GM19043 (cell line): Measurements from ENCODE around the gene DQX1.
A peak's percentile ranks its signal among the peaks of the same experiment; 100 is the strongest.

ENCODE experiments used
- ATAC-seq: cut with Tn5 transposase; IDR thresholded peaks from one replicate; pipeline ENCODE4 v1.9.1; 2021; ENCODE audit warnings: low read depth; ENCODE audit not compliant: unreplicated experiment

DQX1 gene

DNA sequence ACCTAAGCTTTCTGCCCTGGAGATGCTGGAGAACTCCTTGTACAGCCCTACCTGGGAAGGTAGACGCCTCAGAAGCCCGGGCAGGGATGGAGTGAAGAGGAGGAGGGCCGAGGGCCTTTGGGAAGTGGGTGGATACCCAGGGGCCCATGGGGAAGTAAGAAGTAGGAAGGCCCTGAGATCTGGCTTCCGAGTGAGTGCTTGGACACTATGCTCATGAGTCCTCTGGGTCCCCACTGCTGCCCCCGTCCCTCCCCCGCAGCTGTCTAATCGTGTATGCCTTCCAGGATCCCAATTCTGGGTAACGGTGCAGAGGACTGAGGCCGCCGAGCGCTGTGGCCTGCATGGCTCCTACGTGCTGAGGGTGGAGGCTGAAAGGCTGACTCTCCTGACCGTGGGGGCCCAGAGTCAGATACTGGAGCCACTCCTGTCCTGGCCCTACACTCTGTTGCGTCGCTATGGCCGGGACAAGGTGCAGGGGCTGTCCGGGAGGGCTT is 29.6 kb upstream of the DQX1 start:
- ATAC-seq, result no peak

GRCh38 chr2:74554820-74555531 is 28.9 kb upstream of the DQX1 start:
- peak; percentile 35 for ATAC-seq

DNA sequence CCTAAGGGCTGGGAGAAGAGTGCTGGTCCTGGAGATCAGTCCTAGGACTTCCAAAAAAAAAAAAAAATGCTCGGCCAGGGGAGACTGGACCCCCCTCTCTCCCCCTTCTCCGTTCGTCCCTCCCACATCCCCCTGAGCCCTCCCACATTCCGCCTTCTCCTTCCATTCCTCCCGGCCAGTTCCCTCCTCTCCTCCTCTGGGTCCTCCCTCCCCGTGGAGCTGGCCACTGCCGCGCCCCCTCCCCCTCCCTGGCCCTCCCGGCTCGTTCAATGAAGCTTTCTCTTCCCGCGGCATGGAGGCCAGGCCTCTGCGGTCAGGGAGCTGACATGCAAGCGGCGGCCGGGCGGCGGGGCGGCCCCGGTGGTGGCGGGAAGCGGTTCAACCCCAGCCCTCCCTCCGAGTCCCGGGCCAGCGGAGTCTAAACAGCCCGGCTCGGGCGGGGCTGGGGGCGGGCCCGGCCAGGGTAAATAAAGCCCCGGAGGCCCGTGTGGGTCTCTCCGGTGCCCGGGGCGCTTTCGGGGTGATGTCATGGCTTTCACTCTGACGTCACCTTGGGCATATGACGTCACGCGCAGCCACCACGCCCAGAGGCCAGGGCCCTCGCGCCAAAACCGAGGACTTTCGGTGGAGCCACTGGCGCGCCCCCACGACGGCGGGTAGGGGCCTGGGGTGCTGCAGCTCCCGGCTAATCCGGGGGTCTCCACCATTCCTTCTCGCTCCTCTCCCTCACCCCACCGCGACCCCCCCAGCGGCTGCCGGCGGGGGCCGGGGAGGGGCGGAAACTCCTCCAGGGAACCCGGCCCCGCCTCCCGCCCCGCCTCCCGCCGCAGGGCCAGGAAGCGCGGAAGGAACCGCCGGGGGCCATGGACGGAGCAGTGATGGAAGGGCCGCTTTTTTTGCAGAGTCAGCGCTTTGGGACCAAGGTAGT is 28.1 kb upstream of the DQX1 start, which contains the start of the genes DOK1 and LOXL3:
Gene DOK1, plus strand, starts transcription at position 829 of the 928 bp plus-strand sequence. Its CDS starts 35 bp downstream, at position 864.
Gene LOXL3, minus strand, starts transcription at position 51 of the 928 bp plus-strand sequence. CDS start 1,308 bp downstream, outside the sequence.
- peak; percentile 41 for ATAC-seq

DNA sequence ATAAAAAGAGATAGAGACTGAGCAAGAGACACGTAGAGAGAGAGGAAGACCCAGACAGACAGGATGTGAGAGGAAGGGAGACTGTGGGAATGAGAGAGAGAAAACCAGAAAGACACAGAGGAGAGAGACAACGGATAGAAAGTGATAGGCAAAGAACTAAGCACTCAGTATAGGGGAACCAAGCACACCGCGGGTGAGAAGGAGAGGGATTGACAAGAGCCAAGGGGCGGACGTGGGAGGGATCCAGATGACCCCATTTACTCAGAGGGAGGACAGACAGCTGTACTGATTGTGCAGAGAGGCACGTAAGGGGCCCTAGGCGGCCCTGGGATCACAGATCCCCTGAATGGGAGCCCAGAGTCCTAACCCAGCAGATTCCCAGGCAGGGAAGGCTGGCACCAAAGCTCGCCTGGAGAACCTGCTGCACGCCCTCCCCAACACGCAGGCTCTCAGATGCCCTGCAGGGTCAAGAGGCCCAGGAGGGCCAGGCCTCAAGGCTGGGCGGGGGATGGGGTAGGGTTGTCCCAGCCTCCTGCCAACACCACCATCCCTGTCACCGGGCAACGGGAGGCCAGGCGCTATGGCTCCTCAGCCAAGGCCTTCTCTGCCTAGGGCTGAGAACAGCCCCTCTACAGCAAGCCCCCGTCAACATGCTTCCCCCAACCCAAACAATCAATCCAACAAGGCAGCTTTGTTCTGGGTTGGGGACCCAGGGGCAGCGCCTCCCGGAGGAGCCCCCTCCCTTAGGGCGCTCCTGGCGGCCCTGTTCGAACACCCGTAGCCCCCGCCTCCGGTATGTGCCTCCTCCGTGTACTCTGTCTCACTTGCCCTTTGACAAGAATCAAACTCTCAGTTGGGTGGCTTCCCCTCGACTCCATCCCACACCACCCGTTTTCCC is 27.1 kb upstream of the DQX1 start:
- no peak for ATAC-seq

GRCh38 chr2:74551942-74552913 is 26.2 kb upstream of the DQX1 start:
- no peak for ATAC-seq

DNA sequence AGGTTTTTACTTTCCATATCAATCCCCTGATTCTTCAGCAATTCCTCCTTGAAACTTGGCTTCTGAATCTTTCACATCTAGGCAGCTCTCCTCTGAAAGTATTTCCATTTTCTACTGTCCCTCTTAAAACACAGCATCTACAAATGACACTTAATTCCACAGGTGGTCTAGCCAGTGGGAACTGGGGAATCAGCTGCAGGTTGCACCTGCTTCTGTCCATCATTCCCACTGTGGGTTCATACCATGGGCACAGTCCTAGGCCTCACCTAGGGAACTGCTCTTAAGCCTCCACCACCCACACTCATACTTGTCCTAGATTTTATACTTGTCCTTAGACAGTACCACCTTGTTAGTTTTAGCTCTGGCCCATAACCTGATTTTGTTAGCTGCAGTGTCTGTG is 25.5 kb upstream of the DQX1 start:
- no peak for ATAC-seq

DNA sequence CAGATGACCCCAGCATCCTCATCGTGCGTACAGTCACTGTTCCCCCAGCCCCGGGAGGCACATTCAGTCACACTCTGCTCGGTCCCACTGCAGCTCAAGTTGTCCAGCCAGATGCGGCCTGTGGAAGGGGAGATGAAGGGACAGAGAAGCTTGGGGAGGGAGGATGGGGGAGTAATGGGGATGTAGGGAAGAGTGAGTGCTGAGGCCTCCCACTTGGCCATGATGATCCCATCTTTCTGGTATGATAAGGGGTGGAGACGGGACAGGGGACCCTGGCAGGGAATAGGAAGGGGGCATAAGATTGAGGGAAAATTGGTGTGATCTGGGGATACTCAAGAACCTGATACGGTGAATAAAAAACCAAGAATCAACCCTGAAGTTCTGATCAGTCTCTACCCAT is 24.2 kb upstream of the DQX1 start:
- ATAC-seq, result no peak

GRCh38 chr2:74548900-74549826 is 23.1 kb upstream of the DQX1 start:
- no peak for ATAC-seq

DNA sequence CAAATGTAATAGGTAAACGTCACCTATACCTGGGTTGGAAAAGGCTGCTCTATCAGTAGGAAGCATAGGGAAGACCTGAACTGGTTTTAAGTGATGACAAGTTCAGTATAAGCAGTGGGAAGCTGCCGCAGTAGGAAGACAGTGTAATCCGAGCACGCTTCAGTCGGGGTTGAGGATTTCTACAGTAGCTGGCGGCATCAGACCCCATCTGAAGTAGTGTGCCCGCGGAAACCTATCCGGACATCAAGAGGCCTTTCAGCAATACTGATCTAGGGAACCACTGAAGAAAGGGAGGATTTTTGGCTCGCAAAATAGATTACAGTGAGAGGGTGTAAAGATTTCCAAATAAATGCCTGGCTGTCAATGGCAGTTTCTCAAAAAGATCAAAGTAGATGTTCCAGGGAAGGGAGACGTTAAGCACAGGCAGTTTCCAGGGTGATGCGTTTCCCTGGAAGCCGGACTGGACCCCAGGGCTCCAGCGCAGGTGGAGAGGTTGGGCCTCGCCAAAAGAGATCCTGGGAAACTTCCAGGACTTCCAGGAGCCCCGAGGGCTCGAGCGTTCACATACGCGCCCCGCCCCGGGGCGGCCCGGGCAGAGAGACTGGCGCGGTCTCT is 22.4 kb upstream of the DQX1 start:
- no peak for ATAC-seq

- ATAC-seq, result no peak
Measured at GRCh38 chr2:74546004-74546403, 20.0 kb upstream of the DQX1 start.

GRCh38 chr2:74544634-74545033 is 18.6 kb upstream of the DQX1 start:
- ATAC-seq, result no peak

DNA sequence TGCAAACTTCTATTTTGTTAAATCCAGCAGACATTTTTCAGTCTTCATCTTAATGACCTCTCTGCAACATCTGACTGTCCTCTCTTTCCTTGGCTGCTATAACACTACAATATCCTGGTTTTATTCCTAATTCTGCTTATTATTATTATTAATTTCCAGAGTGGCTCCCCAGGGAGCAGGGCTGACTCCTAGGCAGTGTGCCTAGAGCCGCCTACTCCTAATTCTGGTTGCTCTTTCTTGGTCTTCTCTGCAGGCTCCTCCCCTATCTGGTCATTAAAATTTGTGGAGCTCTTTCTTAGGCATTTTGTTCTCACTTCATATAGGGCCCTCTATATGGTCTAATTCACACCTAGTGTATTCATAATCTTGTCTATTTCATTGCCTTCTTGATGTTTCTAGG is 16.9 kb upstream of the DQX1 start:
- ATAC-seq, result no peak

DNA sequence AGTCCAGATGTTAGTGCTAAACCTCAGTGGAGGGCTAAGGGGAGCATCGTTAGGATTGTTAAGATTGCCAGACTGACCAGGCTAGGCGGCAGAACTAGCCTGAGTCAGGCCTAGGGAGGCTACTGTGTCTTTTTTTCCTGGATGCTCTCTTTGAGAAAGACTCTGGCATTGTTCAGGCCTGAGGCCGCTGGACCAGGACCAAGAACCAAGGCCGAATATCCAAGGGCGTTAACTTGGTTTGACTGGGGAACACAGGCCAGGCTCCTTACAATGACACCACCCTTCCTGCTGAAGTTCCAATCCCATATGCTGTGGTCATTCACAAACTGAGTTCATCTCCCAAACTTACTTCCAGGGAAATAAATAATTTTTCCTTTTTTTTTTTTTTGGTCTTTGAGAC is 14.3 kb upstream of the DQX1 start:
- ATAC-seq, result no peak

- no peak for ATAC-seq
Measured at GRCh38 chr2:74538881-74539339, 12.9 kb upstream of the DQX1 start.

DNA sequence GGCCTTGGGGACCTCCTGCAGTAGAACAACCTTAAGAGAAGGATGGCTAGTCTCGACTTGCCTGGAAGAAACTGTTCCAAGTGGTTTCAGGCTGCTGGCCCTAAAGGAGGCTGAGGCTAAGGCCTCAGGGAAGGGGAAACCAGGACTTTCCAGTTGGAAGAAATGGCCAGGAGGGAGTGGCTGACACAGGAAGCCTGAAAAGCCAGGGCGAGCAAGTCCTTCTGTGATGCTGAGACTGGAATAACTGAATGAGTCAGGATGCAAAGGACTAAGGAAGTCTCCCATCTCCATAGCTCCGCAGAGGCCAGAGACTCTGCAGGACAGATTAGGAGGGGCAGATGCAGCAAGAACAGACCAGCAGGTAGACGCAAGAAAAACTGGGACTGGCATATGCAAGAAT is 11.1 kb upstream of the DQX1 start:
- no peak for ATAC-seq

DNA sequence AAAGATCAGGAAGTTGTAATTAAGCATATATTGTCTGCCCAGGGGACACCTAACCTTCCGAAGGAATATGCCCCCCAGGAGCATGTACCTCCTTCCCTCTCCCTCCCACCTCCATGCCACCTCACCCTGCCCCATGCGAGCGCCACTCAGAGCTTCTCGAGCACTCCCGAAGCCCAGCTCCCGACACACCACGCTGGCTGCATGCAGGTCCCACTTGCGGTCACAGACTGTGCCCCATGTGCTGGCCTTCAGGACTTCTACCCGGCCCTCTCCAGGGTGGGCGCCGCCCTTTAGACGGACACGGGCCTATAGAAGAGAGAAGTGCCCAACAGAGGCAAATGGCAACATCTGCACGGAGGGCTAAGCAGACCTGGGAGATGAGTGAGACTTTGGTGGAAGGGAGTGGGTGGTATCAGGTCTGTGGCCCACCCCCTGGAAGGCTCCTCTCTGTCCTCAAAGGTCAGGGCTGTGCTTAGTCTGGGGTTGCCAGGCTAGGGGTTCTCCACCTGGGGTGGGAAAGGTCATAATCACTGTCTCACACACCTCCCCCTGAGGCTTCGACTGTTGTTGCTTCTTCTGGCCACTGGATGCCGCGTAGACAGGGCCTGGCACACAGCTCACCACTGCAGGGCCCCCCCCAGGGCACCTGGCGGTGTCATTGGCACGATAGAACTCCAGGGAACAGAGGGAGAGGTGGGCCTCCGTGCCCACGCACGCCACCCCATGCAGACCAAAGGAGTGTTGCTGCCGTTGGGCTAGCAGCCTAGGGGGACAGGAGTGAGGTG is 10.3 kb upstream of the DQX1 start:
- ATAC-seq, result no peak

DNA sequence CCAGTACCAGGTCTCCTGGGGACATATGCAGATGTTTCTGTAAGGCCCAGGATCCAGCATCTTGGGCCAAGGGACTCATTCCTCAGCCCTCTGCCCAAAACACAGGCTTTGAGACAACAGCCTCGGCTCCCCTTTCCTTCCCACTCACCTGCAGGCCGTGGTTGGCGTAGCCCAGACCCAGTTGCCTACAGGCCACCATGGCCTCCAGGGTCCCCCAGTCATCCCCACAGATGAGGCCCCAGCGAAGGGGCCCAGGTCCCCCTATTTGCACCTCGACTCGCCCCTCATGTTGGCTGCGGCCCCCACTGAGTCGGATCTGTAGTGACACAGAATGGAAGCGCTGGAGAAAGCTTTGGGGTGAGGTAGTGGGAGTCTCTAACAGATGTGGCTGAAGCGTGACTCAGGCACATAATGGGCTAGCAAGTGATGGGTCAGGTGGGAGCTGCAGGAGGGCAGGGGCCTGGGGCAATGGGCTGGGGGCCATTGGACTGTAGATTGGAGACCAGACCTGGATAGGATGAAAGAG is 9.5 kb upstream of the DQX1 start:
- no peak for ATAC-seq
